Spleen (tissue), 7 donors: ENCODE measurements around the gene KCNN2.

Source experiments
- CTCF ChIP-seq, 11 experiments: fragments of 200-600 bp in 7 of 11; fragments of 450-650 bp in 4 of 11; sonication (generic) in 4 of 11; IDR thresholded peaks in 8 of 11; conservative IDR thresholded peaks in 3 of 11; 1 replicate in 7 of 11; 2 replicates in 4 of 11; pipeline versions ENCODE4 v1.4.0 to v1.8.0; 2016 to 2021; ENCODE audit warnings: antibody characterized with exemption in 11 of 11, inconsistent platforms in 4 of 11, mild to moderate bottlenecking in 1 of 11
- POLR2A ChIP-seq, 3 donors: fragments of 450-650 bp; IDR thresholded peaks; one replicate each; pipeline ENCODE4 v1.5.1; 2017; ENCODE audit warnings: antibody characterized with exemption in 3 of 3, mild to moderate bottlenecking in 1 of 3
- POLR2AphosphoS5 ChIP-seq, 3 donors: sonication (generic); formaldehyde crosslinking; IDR thresholded peaks; one replicate each; pipeline ENCODE4 v1.5.1; 2017; ENCODE audit warnings: antibody characterized with exemption in 3 of 3
- donor health status: DM: no; HTN: no; CAD: no; lungs with moderate emphysema.
- donor health status: DM: no; HTN: no; CAD: no.
- donor health status: DM: no; HTN: no; CAD: no.

GRCh38 chr5:114434396-114435219 is 72.7 kb downstream of the KCNN2 start:
- TF ChIP-seq CTCF (IDR thresholded peaks at IDR 0.05 in 8 of 11, conservative IDR thresholded peaks at IDR 0.05 in 3 of 11) (no peak), POLR2A (IDR thresholded peaks at IDR 0.05) (no peak), POLR2AphosphoS5 (IDR thresholded peaks at IDR 0.05) (no peak)
